H1 (cell line): Measurements from ENCODE around the gene KHDRBS2. TPM values are rescaled to one million over a fixed set of nuclear protein-coding genes. Genes with fewer than 3 reads are reported as not detected.

Source experiments
- CTCF ChIA-PET: fragments of 300-600 bp; sonication (Branson Sonifier 250); formaldehyde crosslinking; loops from one replicate; lab custom pipeline; 2021; ENCODE audit not compliant: partially characterized antibody; lab: Charles Lee
- POLR2A ChIA-PET: fragments of 300-600 bp; sonication (Branson Sonifier 250); formaldehyde crosslinking; loops from one replicate; lab custom pipeline; 2021; ENCODE audit warnings: inconsistent platforms; ENCODE audit not compliant: partially characterized antibody; lab: Charles Lee
- DNase-seq, 2 experiments: peaks; one replicate each; pipeline versions ENCODE4 v3.0.0 to v3.0.0-alpha.2; 2010 to 2022; ENCODE audit warnings: low spot score in 2 of 2, low read depth in 1 of 2, mixed read lengths in 1 of 2
- FAIRE-seq: peaks from 2 replicates; lab custom pipeline; 2011; peaks lifted over from hg19 to GRCh38; lab: Jason Lieb, UNC
- H2AFZ ChIP-seq: 2 replicates; pipeline ENCODE4 v1.8.1; 2012; ENCODE audit warnings: low read length, inconsistent platforms
- H2AK5ac ChIP-seq: 2 replicates; pipeline ENCODE4 v1.6.1; 2013; ENCODE audit warnings: low read depth, low read length
- H2BK120ac ChIP-seq: replicated peaks from 2 replicates; pipeline ENCODE3; 2013; ENCODE audit warnings: low read depth, low read length, inconsistent platforms
- H2BK12ac ChIP-seq: 2 replicates; pipeline ENCODE4 v1.6.1; 2013; ENCODE audit warnings: low read depth, low read length
- H2BK15ac ChIP-seq: 2 replicates; pipeline ENCODE4 v1.6.1; 2013; ENCODE audit warnings: low read length
- H2BK20ac ChIP-seq: 2 replicates; pipeline ENCODE4 v1.6.1; 2013; ENCODE audit warnings: low read length
- H2BK5ac ChIP-seq: 2 replicates; pipeline ENCODE4 v1.6.1; 2013; ENCODE audit warnings: low read depth, low read length
- H3K14ac ChIP-seq: 2 replicates; pipeline ENCODE4 v1.6.1; 2013; ENCODE audit warnings: inconsistent platforms; ENCODE audit not compliant: insufficient read length
- H3K18ac ChIP-seq: 2 replicates; pipeline ENCODE4 v1.6.1; 2013; ENCODE audit warnings: low read length; ENCODE audit errors: extremely low read depth
- H3K23ac ChIP-seq: 2 replicates; pipeline ENCODE4 v1.6.1; 2013; ENCODE audit warnings: inconsistent platforms; ENCODE audit not compliant: insufficient read length
- H3K23me2 ChIP-seq: 2 replicates; pipeline ENCODE4 v1.6.1; 2013; ENCODE audit warnings: low read depth, low read length
- H3K27ac ChIP-seq: 2 replicates; pipeline ENCODE4 v1.6.1; 2011; ENCODE audit warnings: low read depth, low read length, inconsistent platforms
- H3K27me3 ChIP-seq, 4 experiments: replicated peaks in 1 of 4; 1 replicate in 1 of 4; 2 replicates in 3 of 4; pipeline versions ENCODE4 v1.6.1 to v1.8.1; 2011 to 2013; ENCODE audit warnings: low read length in 3 of 4, mild to moderate bottlenecking in 3 of 4, inconsistent platforms in 2 of 4, mixed read lengths in 2 of 4, moderate library complexity in 1 of 4; ENCODE audit not compliant: control insufficient read depth in 3 of 4, insufficient read depth in 3 of 4; ENCODE audit errors: extremely low read depth in 1 of 4
- H3K36me3 ChIP-seq, 4 experiments: 2 replicates each; pipeline versions ENCODE4 v1.6.1 to v1.8.1; 2011 to 2013; ENCODE audit warnings: mild to moderate bottlenecking in 4 of 4, low read length in 3 of 4, moderate library complexity in 2 of 4, control low read depth in 1 of 4, inconsistent platforms in 1 of 4; ENCODE audit not compliant: insufficient read depth in 4 of 4, control insufficient read depth in 2 of 4
- H3K4ac ChIP-seq: replicated peaks from 2 replicates; pipeline ENCODE3; 2013; ENCODE audit warnings: low read length, low read depth, mixed read lengths, inconsistent platforms; ENCODE audit not compliant: insufficient read length
- H3K4me1 ChIP-seq, 4 experiments: replicated peaks in 1 of 4; 1 replicate in 1 of 4; 2 replicates in 3 of 4; pipeline versions ENCODE4 v1.6.1 to v1.8.1; 2011 to 2013; ENCODE audit warnings: low read length in 3 of 4, inconsistent platforms in 2 of 4, mixed read lengths in 1 of 4; ENCODE audit not compliant: insufficient read depth in 4 of 4, control insufficient read depth in 3 of 4
- H3K4me2 ChIP-seq, 2 experiments: 2 replicates each; pipeline versions ENCODE4 v1.6.1 to v1.8.1; 2011 to 2013; ENCODE audit warnings: low read depth in 2 of 2, low read length in 2 of 2, control low read depth in 1 of 2, inconsistent platforms in 1 of 2, mild to moderate bottlenecking in 1 of 2; ENCODE audit not compliant: insufficient read depth in 1 of 2
- H3K4me3 ChIP-seq, 4 experiments: fragments of 200-600, 300-600 bp in 1 of 4; sonication (generic), shearing (Covaris generic), sonication (Bioruptor Twin) in 1 of 4; 2 replicates each; pipeline versions ENCODE4 v1.5.1 to v1.8.1; 2011 to 2016; ENCODE audit warnings: low read length in 4 of 4, low read depth in 3 of 4, control low read depth in 2 of 4, inconsistent platforms in 2 of 4, mild to moderate bottlenecking in 2 of 4, mixed read lengths in 1 of 4, moderate library complexity in 1 of 4; ENCODE audit not compliant: insufficient read depth in 2 of 4; ENCODE audit errors: extremely low read depth in 1 of 4
- H3K56ac ChIP-seq: replicated peaks from 2 replicates; pipeline ENCODE3; 2013; ENCODE audit warnings: low read depth, mild to moderate bottlenecking, mixed read lengths, low read length, inconsistent platforms; ENCODE audit not compliant: insufficient read length
- H3K79me1 ChIP-seq: 2 replicates; pipeline ENCODE4 v1.6.1; 2013; ENCODE audit warnings: low read depth, low read length, control low read depth
- H3K79me2 ChIP-seq, 2 experiments: 2 replicates each; pipeline versions ENCODE4 v1.6.1 to v1.8.1; 2012 to 2013; ENCODE audit warnings: low read length in 2 of 2, mild to moderate bottlenecking in 2 of 2, inconsistent platforms in 1 of 2; ENCODE audit not compliant: insufficient read depth in 2 of 2, control insufficient read depth in 1 of 2
- H3K9ac ChIP-seq, 4 experiments: replicated peaks in 1 of 4; 1 replicate in 1 of 4; 2 replicates in 3 of 4; pipeline versions ENCODE4 v1.6.1 to v1.8.1; 2011 to 2013; ENCODE audit warnings: low read depth in 3 of 4, low read length in 3 of 4, control low read depth in 2 of 4, mild to moderate bottlenecking in 2 of 4, moderate library complexity in 2 of 4, inconsistent platforms in 1 of 4; ENCODE audit errors: extremely low read depth in 1 of 4
- H3K9me3 ChIP-seq, 2 experiments: 2 replicates each; pipeline versions ENCODE4 v1.6.1 to v1.8.1; 2012 to 2013; ENCODE audit warnings: mild to moderate bottlenecking in 2 of 2, moderate library complexity in 2 of 2, control low read depth in 1 of 2, inconsistent platforms in 1 of 2, low read depth in 1 of 2, low read length in 1 of 2, mixed read lengths in 1 of 2; ENCODE audit not compliant: insufficient read depth in 2 of 2
- H4K20me1 ChIP-seq, 2 experiments: replicated peaks in 1 of 2; 2 replicates each; pipeline versions ENCODE3 to v1.8.1; 2011 to 2013; ENCODE audit warnings: inconsistent platforms in 2 of 2, low read length in 2 of 2, mild to moderate bottlenecking in 1 of 2; ENCODE audit not compliant: insufficient read depth in 2 of 2, control insufficient read depth in 1 of 2
- H4K5ac ChIP-seq: 2 replicates; pipeline ENCODE4 v1.6.1; 2013; ENCODE audit warnings: low read length, low read depth, mixed read lengths, inconsistent platforms; ENCODE audit not compliant: insufficient read length
- H4K8ac ChIP-seq: 2 replicates; pipeline ENCODE4 v1.8.0; 2013; ENCODE audit warnings: mild to moderate bottlenecking, moderate library complexity, low read length, inconsistent platforms; ENCODE audit not compliant: insufficient read depth; ENCODE audit errors: extremely low read depth
- H4K91ac ChIP-seq: replicated peaks from 2 replicates; pipeline ENCODE3; 2013; ENCODE audit warnings: low read length, mixed read lengths, inconsistent platforms; ENCODE audit not compliant: insufficient read length
- CEBPB ChIP-seq: IDR thresholded peaks from 2 replicates; pipeline ENCODE4 v1.6.1; 2012; ENCODE audit warnings: low read depth, low read length
- CHD1 ChIP-seq: IDR thresholded peaks from 2 replicates; pipeline ENCODE4 v1.6.1; 2012; ENCODE audit warnings: low read depth, low read length, improper control_type of control experiment
- CTCF ChIP-seq, 3 experiments: IDR thresholded peaks; 1 replicate in 2 of 3; 2 replicates in 1 of 3; pipeline versions ENCODE4 v1.5.1 to v1.6.1; 2011; ENCODE audit warnings: low read length in 3 of 3, mild to moderate bottlenecking in 3 of 3, inconsistent platforms in 2 of 3, low read depth in 1 of 3, moderate library complexity in 1 of 3; ENCODE audit not compliant: insufficient read depth in 1 of 3; ENCODE audit errors: control extremely low read depth in 1 of 3
- RAD21 ChIP-seq, 2 experiments: IDR thresholded peaks in 1 of 2; conservative IDR thresholded peaks in 1 of 2; 2 replicates each; pipeline ENCODE4 v1.6.1; 2011; ENCODE audit warnings: low read depth in 2 of 2, low read length in 2 of 2, improper control_type of control experiment in 1 of 2, inconsistent platforms in 1 of 2, mild to moderate bottlenecking in 1 of 2, moderate library complexity in 1 of 2
- WGBS, 2 experiments: shearing (Covaris generic) in 1 of 2; methylation state at CpG; one replicate each; pipeline versions ENCODE4 v1.1.6 to v1.1.7; 2013 to 2015; ENCODE audit warnings: low lambda C conversion rate in 2 of 2, mixed read lengths in 2 of 2, inconsistent platforms in 1 of 2, low coverage in 1 of 2, missing lambda C conversion rate in 1 of 2; ENCODE audit not compliant: insufficient replicate concordance in 2 of 2, insufficient coverage in 1 of 2, insufficient read length in 1 of 2; ENCODE audit errors: extremely low coverage in 1 of 2, missing lambda C conversion rate in 1 of 2; 5-methylcytosine and 5-hydroxymethylcytosine counted together
- polyA plus RNA-seq, 7 experiments: library from polyadenylated mRNA; depleted of rRNA in 3 of 7; stranded (reverse) in 5 of 7; unstranded in 2 of 7; fragments of >200 nt in 5 of 7; fragments of 200-250 nt in 2 of 7; gene quantifications; 1 replicate in 5 of 7; 2 replicates in 1 of 7; 4 replicates in 1 of 7; pipeline versions ENCODE4 v1.2.1 to v1.2.3, GENCODE V29; 2011 to 2013; ENCODE audit warnings: missing spikeins in 2 of 7, mixed read lengths in 2 of 7
- total RNA-seq: library from RNA; stranded (reverse); fragmentation: NEBNext Ultra II Directional; extraction: Animal tissue kit (Norgen Biotek cat#: 25700); gene quantifications from 2 replicates; pipeline ENCODE4 v1.2.1, GENCODE V29; 2021

Gene KHDRBS2
- total and polyA plus RNA-seq, 2 of the 8 experiments (the other 6 are each of a cell fraction or from before 2014, with no cell fraction given), result 5.2 to 7.7 TPM

GRCh38 chr6:62150048-62150663 lies 135.9 kb downstream of the KHDRBS2 start:
- Histone ChIP-seq H2BK15ac (no peak overlapping the region), H4K8ac (no peak overlapping the region), H3K4me1 (no peaks in the 10 kb centered on the region), H2BK120ac (no peak overlapping the region), H3K79me2 (no peaks in the 10 kb centered on the region), H2AK5ac (no peak overlapping the region), H3K9ac (no peak overlapping the region), H3K4me2 (no peak overlapping the region), H3K18ac (no peak overlapping the region), H4K5ac (no peak overlapping the region), H3K36me3 (no peaks in the 10 kb centered on the region), H3K4me3 (no peak overlapping the region), H3K4ac (no peak overlapping the region), H3K56ac (no peak overlapping the region), H3K14ac (no peak overlapping the region), H2AFZ (no peak overlapping the region), H3K9me3 (no peaks in the 10 kb centered on the region), H4K20me1 (no peaks in the 10 kb centered on the region), H3K27me3 (peaks cover 0 to 1% (median 0%) of the 10 kb centered on the region in 4 experiments; a peak in 1 of 7 replicates), H3K79me1 (no peaks in the 10 kb centered on the region), H2BK5ac (no peak overlapping the region), H2BK20ac (no peak overlapping the region), H4K91ac (no peak overlapping the region), H3K27ac (no peak overlapping the region), H3K23me2 (no peaks in the 10 kb centered on the region), H2BK12ac (no peak overlapping the region), H3K23ac (no peak overlapping the region)
- TF ChIP-seq RAD21 (IDR thresholded peaks at IDR 0.05 in 1 of 2, conservative IDR thresholded peaks at IDR 0.05 in 1 of 2; ENCODE audit: low read depth in 2 of 2, low read length in 2 of 2) (peak; percentile 82), CEBPB (peak; percentile 70; the same call in 1 of the 2 replicates), CTCF (IDR thresholded peaks at IDR 0.05; ENCODE audit: control extremely low read depth in 1 of 3, insufficient read depth in 1 of 3, low read depth in 1 of 3, low read length in 3 of 3) (peak in 2 of 3 experiments; percentile 64 to 71; a peak in 3 of 4 replicates), CHD1 (no peak)
- WGBS, 2 experiments, result 77% methylated on average over 3 of the region's 3 CpGs; no CpG with 5 or more reads in 1 of the 2 experiments
- DNase-seq, result no peak
- POLR2A ChIA-PET, result no interaction called here
- peak; percentile 70 for FAIRE-seq
- CTCF ChIA-PET, result interaction anchor here (0.7 to 2.9 kb wide), 15 partner anchors 10 to 438 kb away, joined by 3 to 16 read pairs (median 3); no protein-coding TSS in a partner anchor
